NOMO-1 treated with dmso at 0.1 percent for 144 hours (cell line): Measurements from ENCODE around the gene TFDP1.

Experiments used
- DNase-seq: peaks from one replicate; lab custom pipeline; 2025; ENCODE audit not compliant: unreplicated experiment; lab: John Stamatoyannopoulos, UW

The TFDP1 gene, protein sequence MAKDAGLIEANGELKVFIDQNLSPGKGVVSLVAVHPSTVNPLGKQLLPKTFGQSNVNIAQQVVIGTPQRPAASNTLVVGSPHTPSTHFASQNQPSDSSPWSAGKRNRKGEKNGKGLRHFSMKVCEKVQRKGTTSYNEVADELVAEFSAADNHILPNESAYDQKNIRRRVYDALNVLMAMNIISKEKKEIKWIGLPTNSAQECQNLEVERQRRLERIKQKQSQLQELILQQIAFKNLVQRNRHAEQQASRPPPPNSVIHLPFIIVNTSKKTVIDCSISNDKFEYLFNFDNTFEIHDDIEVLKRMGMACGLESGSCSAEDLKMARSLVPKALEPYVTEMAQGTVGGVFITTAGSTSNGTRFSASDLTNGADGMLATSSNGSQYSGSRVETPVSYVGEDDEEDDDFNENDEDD

DNA sequence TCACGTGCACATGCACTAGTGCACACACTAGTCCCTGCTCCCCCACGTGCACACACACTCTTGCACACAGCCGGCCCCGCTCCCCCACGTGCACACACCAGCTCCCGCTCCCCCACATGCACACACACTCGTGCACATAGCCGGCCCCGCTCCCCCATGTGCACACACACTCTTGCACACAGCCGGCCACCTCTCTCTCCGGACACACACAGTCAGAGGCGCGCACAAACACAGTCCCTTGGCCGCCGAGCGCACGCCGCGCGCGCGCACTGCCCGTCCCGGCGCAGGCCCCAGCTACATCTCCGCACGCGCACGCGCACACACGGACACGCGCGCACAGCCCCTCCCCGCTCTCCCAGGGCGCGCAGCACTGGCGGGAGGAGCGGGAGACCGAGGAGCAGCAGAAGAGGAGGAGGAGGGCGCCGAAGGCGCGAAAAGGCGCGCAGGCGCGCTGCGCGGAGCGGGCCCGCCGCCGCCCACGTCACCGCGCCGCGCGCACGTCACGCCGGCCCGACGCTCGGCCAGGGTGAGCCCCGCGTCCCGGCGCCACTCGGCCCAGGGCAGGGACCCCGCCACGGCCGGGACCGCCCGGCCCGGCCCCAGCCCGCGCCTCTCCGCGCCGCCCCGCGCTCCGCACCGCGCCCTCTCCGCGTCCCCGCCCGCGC is at the start of gene TFDP1:
TSS of gene TFDP1 (plus strand) at position 549 of the 665 bp plus-strand sequence. CDS start 1,085 bp downstream, outside the sequence.
- DNase-seq, result peak; percentile 90

DNA sequence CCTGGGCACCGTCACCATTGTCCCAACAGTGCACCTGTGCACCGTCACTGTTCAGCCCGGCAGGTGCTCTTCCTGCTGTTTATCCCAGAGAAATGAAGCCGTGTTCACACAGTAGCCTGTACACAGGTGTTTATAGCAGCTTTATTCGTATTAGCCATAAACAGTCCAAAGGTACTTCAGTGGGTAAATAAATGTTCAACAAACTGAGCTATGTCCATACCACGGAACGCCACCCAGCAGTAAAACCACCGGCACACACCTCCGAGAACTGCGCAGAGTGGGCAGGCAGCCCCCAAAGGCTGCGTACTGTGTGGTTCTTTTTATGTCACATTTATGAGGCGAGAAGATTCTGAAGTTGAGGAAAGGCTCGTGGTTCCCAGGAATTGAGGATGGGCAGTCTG is 49.2 kb upstream of the TFDP1 start:
- no peak for DNase-seq

DNA sequence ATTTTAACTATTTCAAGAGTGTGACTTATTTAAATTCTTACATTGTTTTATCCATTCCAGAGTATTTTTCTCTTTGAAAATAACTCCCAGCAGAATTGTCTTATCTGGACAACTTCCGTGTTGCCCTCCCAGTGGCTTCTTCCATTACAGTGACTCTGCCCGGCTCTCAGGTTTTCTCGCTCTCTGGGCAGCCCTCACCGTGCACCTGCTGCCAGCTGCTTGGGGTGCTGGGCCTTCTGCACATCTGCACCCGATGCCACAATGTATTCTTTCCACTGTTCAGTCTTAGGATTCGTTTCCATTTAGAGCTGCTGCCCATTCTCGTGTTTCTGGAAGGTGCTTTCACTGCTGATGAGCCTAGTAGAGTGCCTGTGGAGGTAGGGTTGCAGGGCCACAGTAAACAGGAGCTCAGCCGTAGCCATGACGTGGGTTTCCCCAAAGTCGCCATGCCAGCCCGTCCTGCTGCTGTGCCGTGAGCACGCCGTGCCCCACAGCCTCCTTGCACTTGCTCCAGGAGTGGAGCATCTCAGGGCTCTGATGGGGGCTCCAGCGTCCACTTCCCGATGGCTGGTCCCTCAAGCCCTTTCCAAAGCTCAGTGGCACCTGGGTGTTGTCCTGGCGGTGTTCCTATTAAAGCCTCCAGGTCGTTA is 48.0 kb upstream of the TFDP1 start:
- no peak for DNase-seq

DNA sequence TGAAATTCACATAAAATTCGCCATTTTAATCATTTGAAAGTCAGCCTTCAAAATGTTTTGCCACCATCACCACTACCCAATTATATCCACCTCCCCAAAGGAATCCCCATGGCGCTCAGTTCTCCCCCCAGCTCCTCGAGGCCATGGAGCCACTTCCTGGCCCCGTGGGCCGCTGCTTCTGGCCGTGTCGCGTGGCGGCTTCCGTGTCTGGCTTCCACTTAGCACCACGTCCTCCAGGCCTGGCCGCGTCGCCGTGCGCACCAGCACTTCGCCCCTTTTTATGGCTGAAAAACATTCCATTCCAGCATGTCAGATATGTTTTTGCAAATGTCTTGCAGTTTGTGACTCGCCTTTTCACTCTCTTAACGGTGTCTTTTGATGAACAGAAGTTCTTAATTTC is 47.3 kb upstream of the TFDP1 start:
- no peak for DNase-seq

DNA sequence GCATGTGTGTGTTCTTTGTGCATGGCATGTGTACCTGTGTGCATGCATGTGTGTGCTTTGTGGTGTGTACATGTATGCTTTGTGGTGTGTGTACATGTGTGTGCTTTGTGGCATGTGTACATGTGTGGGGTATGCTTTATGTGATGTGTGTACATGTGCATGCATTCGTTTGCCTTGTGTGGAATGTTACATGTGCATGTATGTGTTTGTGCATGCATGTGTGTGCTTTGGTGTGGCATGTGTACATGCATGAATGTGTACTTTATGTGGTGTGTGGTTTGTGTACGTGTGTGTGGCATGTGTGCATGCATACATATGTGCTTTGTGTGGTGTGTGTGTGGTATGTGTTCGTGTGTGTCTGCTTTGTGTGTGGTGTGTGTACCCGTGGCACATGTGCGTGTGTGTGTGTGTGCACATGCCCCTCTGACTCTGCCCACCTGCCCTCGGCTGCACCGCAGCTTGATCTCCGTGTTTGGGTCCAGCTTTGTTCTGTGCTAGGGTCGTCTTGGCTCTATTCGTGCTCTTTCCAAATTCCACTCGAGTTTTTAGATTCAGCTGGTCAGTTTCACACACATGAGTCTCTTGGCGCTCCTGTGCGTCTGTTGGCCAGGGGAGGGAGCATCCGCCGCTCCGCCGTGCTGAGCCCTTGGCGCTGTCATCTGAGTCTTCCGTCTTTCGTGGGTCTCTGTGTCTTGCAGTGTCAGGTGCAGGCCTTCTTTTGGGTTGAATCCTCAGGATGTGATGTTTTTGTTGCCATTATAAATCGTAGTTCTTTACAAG is 46.5 kb upstream of the TFDP1 start:
- no peak for DNase-seq

DNA sequence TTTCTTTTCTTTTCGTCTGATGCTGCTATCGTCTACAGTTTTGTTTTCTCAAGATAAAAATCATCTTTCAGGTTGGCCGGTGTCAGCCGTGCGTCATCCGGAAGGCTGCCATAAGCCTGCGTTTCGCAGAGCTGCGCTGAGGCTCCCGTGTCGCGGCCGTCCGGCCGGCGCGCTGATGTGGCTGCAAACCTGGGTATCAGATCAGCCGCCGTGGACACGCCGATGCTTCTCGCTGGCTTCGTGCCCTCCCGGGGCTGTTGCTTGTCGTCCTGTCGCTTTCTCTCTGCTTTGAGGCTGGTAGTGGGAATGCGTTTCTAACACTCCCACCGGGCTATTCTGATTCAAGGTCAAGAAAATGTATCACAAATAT is 45.9 kb upstream of the TFDP1 start:
- DNase-seq, result no peak

DNA sequence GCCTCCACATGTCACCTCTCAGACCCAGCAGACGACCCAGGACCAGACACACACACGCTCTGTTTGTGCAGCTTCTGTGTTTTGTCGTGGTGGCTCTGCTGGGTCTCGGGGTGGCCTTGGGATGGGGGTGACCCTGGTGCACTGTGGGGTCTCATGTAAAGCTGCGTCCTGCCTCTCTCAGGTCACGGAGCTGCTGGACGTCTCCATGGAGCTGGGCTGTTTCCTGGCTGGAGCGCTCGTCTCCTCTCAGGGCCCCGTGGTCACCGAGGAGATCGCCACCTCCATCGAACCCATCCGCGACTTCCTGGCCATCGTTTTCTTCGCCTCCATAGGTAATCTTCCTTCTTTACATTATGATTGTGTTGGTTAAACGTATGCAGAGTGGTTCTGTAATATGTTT is 45.4 kb upstream of the TFDP1 start:
- DNase-seq, result no peak

DNA sequence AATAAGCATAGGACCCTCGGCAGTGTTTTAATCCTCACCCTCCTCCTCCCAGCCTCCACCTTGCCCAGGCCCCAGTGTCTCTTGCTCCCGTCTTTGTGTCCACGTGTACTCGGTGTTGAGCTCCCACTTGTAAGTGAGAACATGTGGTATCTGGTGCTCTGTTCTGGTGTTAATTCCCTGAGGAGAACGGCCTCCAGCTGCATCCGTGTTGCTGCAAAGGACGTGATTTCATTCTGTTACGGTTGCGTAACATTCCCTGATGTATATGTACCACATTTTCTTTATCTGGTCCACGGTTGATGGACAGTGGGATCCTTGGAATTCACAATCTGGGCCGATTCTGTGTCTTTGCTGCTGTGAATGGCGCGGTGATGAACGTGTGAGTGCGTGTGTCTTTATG is 44.7 kb upstream of the TFDP1 start:
- no peak for DNase-seq

DNA sequence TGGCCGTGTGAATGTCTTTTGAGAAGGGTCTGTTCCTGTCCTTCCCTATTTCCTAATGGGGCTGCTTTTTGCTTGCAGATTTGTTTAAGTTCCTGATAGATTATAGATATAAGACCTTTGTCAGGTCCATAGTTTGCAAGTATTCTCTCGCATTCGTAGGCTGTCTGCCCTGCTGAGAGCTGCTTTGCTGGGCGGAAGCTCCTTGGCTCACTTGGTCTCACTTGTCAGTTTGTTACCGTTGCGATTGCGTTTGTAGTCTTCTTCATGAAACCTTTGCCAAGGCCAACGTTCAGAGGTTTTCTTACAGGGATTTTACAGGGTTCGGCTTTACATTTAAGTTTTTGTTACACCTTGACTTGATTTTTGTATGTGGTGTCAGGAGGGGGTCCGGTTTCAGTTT is 44.0 kb upstream of the TFDP1 start:
- no peak for DNase-seq

DNA sequence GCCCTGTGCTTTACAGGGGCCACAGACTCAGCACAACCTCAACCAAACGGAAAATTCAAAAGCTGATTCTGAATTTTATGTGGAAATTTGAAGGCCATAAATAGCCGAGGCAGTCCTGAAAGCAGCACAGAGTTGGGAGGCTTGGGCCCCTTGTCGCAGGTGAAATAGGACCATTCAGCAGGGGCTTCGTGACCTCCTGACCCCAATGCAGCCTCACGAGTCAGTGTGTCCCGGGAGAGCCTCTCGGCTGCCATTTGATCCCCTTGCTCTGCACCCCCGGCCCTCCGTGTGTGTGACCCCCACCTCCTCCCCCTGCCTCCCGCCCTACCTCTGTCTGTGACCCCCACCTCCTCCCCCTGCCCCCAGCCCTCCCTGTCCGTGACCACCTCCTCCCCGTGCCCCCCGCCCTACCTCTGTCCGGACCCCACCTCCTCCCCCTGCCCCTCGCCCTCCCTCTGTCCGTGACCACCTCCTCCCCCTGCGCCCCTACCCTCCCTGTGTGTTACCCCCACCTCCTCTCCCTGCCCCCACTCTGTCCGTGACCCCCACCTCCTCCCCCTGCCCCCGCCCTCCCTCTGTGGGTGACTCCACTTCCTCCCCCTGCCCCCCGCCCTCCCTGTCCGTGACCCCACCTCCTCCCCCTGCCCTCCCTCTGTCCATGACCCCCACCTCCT is 41.7 kb upstream of the TFDP1 start:
- DNase-seq, result no peak

DNA sequence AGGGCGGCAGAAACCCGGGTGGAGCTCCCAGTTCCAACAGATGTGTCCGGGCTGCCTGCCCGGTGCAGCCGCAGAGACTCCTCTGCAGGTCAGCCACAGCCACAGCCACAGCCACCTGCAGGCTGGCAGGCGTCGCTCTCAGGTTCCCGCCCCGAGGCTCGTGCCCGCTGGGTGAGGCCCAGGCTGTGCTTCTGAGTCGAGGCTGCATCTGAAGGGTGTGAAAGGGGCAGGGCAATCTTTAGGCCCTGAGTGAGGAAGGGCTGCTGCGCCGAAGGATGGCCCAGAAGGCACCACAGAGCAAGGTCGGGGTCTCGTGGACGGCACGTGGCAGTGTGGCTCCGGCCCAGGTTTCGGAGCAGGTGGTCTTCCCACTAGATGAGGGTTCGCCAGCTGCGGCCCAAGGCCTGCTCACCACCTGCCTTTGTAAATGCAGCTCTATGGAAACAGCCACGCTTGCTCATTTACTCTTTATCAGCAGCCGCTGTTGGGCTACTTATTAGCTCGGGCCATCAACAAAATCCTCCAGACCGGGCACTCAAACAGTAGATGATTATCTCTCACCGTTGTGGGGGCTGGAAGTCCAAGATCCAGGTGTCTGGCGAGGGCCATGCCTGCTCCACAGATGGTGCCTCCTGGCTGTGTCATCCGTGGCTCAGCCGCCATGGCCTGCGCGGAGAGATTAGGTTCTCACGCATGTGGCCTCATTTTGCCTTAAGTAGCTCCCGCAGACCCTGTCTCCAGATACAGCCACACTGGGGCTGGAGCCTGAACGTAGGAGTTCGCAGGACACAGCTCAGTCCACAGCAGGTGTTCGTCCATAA is 40.3 kb upstream of the TFDP1 start:
- DNase-seq, result no peak

DNA sequence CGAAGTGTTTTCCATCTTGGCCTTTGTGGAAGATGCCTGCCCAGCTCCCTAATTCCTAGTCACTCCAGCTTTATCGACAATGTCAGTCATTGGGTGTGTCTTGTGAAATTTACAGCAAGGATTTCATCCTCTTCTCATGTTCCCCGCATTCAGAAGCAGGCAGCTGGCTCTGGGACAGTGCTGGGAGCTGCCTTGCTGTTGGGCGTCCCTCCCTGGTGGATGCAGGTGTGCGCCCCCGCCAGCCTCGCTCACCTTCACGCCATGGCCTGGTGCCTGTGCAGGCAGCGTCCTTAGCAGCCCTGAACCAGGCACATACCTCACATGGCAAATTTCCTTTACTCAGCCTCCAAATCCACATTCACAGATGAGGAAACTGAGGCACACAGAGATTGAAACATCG is 39.7 kb upstream of the TFDP1 start:
- DNase-seq, result no peak

DNA sequence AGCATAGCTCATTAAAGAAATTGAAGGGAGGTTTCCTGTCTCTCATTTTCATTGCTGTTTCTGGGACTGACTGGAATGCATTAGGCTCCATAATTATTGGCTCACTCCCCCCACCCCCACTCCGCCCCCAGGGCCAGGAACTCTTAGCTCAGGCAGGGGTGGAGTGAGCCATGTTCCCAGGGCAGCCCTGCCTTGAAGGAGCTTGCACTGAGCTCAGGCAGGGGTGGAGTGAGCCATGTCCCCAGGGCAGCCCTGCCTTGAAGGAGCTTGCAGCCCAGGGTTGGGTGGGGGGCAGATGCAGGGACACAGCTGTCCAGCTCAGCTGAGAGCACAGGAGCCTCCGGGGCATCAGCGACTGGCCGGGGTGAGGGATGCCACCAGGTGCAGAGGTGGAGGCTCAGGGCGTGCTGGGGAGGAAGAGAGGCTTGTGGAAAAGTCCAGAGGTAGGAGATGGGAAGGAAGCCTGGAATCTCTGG is 39.1 kb upstream of the TFDP1 start:
- DNase-seq, result no peak

DNA sequence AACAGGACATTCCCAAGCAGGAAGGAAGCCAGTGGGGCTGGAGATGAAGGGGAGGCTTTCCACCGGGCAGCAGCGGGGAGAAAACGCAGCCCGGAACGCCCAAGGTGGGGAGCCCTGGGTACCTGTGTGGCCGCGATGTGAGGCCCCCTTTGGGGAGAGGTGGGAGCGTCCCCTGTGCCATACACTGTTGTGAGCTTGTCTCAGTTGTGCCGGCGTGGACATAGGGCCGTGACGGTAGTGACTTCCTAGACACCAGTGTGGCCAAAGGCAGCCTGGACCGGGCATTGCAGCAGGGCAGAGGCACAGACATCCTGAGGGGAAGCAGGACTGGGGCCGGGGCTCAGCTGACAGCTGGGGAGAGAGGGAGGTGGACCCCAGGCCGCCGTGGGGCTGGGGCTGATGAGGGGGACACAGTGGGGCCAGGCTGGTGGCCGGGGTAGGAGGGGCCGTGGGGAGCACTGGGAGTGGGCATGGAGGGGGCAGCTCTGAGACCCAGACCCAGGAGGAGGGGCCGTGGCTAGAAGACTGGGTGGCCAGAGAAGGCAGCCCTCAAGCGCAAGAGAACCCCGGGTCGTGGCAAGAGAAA is 38.5 kb upstream of the TFDP1 start:
- no peak for DNase-seq

DNA sequence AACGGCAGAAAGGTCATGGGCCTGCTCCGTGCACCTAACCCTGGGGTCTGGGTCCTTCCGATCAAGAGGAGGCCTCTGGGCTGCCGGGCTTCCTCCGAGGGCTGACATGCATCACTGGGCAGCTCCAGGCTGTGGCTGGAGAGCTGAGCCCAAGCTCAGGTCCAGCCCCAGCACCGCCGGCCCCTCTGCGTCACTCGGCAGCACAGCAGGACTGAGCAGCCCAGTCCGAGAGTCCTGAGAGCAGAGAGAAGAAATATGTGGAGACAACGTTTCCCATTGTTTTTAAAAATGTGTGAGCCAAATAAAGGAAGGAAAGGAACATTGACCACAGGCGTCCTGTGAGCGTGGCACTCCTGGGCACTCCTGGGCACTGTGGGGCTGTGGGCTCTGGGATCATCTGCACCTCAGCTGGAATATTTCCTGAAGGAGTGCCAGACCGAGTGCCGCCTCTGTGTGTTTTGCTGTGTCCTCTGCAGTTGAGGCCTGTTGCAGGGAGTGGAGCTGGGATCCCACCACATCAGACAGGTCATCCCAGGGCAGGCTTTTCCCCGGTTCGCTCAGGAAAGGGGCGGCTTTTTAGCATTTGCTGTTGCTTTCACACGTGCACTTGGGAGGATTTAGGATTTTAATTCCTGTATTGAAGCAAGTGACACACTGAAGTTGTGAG is 37.8 kb upstream of the TFDP1 start:
- no peak for DNase-seq

DNA sequence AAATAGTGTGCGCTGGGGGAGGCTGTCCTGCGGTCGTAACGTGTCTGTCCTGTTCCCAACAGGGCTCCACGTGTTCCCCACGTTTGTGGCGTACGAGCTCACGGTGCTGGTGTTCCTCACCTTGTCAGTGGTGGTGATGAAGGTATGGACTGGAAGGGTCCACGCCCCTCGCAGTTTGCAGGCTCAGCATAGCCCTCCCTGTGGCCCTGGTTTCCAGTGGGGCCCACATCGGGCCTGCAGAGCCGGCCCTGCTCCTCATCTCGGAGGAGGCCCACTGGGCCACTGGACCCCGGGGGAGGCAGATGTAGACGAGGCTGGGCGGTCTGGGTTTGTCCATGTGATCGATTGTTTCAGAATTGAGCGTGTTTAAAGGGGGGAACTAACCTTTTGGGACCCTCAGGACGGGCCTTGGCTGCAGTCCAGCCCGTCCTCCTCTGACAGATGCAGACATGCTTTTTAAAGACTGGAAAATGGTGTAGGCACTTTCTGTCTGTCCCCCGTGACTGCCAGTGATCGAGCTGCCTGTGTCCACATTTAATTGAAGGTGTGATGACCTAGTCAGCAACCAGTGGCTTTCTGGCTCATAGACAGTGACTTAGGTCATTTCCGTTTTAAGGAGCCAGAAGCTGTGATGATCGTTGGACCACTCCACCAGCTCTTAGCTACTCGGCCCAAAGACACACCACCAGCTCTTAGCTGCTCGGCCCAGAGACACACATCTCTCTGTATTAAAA is 37.1 kb upstream of the TFDP1 start:
- DNase-seq, result no peak

DNA sequence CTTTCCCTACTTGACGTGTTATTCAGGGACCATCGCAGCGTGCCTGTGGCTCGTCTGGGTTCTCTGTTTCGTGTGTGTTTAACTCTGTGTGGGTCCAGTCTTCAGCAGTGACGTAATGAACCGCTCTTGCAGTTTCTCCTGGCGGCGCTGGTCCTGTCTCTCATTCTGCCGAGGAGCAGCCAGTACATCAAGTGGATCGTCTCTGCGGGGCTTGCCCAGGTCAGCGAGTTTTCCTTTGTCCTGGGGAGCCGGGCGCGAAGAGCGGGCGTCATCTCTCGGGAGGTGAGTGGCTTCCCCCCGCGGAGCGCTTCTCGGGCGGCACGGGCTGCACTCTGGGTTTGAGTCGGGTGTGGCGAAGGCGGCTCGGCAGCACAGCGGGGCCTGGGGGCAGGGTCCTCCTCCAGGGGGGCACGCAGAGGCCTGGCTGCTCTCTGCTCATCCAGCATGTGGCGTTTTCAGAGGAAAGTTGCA is 36.3 kb upstream of the TFDP1 start:
- no peak for DNase-seq
